A673 (cell line): ENCODE data around the gene TTC28. TPM values are rescaled to one million over a fixed set of nuclear protein-coding genes. Genes with fewer than 3 reads are reported as not detected.

Experiments used
- BruUV-seq: library from RNA; stranded (reverse); fragments of 400-500 nt; replicated peaks from 2 replicates; lab custom pipeline; 2021; lab: Mats Ljungman, UMichigan
- CTCF ChIA-PET: fragments of 300-600 bp; sonication (Branson Sonifier 250); formaldehyde crosslinking; loops from one replicate; lab custom pipeline; 2022; ENCODE audit warnings: antibody characterized with exemption; lab: Charles Lee
- POLR2A ChIA-PET: fragments of 300-600 bp; sonication (Branson Sonifier 250); formaldehyde crosslinking; loops from one replicate; lab custom pipeline; 2022; ENCODE audit warnings: antibody characterized with exemption; ENCODE audit not compliant: low non-redundant PET; lab: Charles Lee
- DNase-seq: peaks from one replicate; pipeline ENCODE4 v3.0.0-alpha.2; 2015; ENCODE audit warnings: low spot score
- H3K27ac ChIP-seq: fragments of 200-600 bp; sonication (generic); 2 replicates; pipeline ENCODE4 v1.5.1; 2016; ENCODE audit warnings: mixed run types, low read depth, mild to moderate bottlenecking, mixed read lengths, antibody characterized with exemption, low read length; ENCODE audit not compliant: poor library complexity, severe bottlenecking
- H3K27me3 ChIP-seq: fragments of 200-600 bp; sonication (generic); replicated peaks from 2 replicates; pipeline ENCODE4 v1.6.1; 2017; ENCODE audit warnings: mixed run types, low read depth, mild to moderate bottlenecking, mixed read lengths, antibody characterized with exemption, low read length; ENCODE audit not compliant: insufficient read depth, poor library complexity
- H3K36me3 ChIP-seq: fragments of 200-600 bp; sonication (generic); 2 replicates; pipeline ENCODE4 v1.6.1; 2016; ENCODE audit warnings: mixed run types, mild to moderate bottlenecking, mixed read lengths, antibody characterized with exemption, low read length; ENCODE audit not compliant: insufficient read depth, poor library complexity, severe bottlenecking
- H3K4me1 ChIP-seq: fragments of 200-600 bp; sonication (generic); 2 replicates; pipeline ENCODE4 v1.6.1; 2017; ENCODE audit warnings: mixed run types, mild to moderate bottlenecking, mixed read lengths, antibody characterized with exemption, low read length; ENCODE audit not compliant: insufficient read depth, poor library complexity, severe bottlenecking
- H3K4me3 ChIP-seq: fragments of 200-600 bp; sonication (generic); 2 replicates; pipeline ENCODE4 v1.5.1; 2016; ENCODE audit warnings: low read depth, mixed run types, mild to moderate bottlenecking, mixed read lengths, low read length; ENCODE audit not compliant: poor library complexity, severe bottlenecking
- H3K9me3 ChIP-seq: fragments of 200-600 bp; sonication (generic); 2 replicates; pipeline ENCODE4 v1.6.1; 2016; ENCODE audit warnings: mixed run types, low read depth, mild to moderate bottlenecking, mixed read lengths, antibody characterized with exemption, low read length; ENCODE audit not compliant: poor library complexity, severe bottlenecking
- EZH2 ChIP-seq: fragments of 200-600 bp; sonication (generic); IDR thresholded peaks from 2 replicates; pipeline ENCODE4 v1.6.1; 2017; ENCODE audit warnings: borderline replicate concordance, low read depth, mild to moderate bottlenecking, mixed read lengths, antibody characterized with exemption, low read length; ENCODE audit not compliant: poor library complexity, severe bottlenecking
- intact Hi-C: fragments of 100-400 bp; cut with micrococcal nuclease; formaldehyde crosslinking; loops from one replicate; pipeline ENCODE4 v1.10.0; 2022; ENCODE audit not compliant: unreplicated experiment
- total RNA-seq: library from RNA; stranded (reverse); gene quantifications from 2 replicates; pipeline ENCODE4 v1.2.3, GENCODE V29; 2021
- TF ChIP-seq, protein P1 (sequence below): fragments of 300-800, 200-600 bp; sonication (generic); conservative IDR thresholded peaks from 2 replicates; pipeline ENCODE4 v1.5.1; 2017; ENCODE audit warnings: low read depth, mild to moderate bottlenecking, antibody characterized with exemption, low read length, moderate library complexity, mixed read lengths

The TTC28 gene
- total RNA-seq, 1 experiment from 2014 or later, result 48.7 TPM

DNA sequence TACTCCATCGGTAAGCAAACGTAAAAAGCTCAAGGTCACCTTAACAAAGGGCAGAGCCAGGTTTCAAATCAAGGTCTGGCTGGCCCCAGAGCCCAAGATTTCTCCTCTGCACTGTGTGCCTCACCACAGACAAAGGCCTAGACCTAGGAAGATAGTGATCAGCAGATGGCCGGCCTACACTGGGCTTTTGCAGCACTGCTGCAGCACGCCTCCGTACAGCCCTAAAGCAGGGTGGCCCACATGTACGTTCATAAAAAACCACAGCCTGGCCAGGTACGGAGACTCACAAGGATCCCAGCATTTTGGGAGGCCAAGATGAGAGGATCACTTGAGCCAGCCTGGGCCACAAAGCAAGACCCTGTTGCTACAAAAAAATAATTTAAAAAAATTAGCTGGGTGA lies 654.3 kb downstream of the TTC28 start:
- ChIA-PET CTCF (no interaction called here), POLR2A (no interaction called here)
- DNase-seq, result no peak
- peaks cover 12% of the 10 kb centered on the region for H3K4me1 ChIP-seq
- TF ChIP-seq, protein P1, sequence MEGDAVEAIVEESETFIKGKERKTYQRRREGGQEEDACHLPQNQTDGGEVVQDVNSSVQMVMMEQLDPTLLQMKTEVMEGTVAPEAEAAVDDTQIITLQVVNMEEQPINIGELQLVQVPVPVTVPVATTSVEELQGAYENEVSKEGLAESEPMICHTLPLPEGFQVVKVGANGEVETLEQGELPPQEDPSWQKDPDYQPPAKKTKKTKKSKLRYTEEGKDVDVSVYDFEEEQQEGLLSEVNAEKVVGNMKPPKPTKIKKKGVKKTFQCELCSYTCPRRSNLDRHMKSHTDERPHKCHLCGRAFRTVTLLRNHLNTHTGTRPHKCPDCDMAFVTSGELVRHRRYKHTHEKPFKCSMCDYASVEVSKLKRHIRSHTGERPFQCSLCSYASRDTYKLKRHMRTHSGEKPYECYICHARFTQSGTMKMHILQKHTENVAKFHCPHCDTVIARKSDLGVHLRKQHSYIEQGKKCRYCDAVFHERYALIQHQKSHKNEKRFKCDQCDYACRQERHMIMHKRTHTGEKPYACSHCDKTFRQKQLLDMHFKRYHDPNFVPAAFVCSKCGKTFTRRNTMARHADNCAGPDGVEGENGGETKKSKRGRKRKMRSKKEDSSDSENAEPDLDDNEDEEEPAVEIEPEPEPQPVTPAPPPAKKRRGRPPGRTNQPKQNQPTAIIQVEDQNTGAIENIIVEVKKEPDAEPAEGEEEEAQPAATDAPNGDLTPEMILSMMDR, result no peak
- TF ChIP-seq EZH2, result no peak
- peaks cover 6% of the 10 kb centered on the region for H3K36me3 ChIP-seq
- H3K27me3 ChIP-seq, result no peaks in the 10 kb centered on the region
- BruUV-seq, result no TSS peak
- intact Hi-C loops, result loop anchor here (10.0 kb wide), 2 partner anchors 569 to 799 kb away; no protein-coding TSS in a partner anchor
- H3K27ac ChIP-seq, result no peak overlapping the region
- H3K9me3 ChIP-seq, result no peaks in the 10 kb centered on the region
- H3K4me3 ChIP-seq, result no peak overlapping the region

DNA sequence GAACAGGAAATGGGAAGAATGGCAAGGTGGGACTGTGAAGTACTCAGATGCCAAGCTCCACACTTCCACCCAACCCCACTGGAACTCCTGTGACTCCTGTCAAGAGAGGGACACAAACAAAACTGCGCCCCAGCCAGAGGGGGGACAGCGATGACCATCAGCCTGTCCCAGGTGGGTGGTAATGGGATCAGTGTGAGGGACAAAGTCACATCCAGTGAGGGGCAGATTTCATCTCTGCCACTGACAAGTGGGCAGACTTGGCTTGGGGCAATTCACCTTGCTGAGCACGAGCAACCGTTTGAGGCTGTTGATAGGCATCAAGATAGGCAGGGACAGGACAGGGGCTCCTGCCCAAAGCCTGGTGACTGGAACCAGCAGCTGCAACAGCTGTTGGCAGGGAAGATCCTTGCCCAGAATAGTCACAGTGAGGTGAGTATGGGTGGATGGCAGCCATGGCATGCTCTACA lies 655.2 kb downstream of the TTC28 start:
- DNase-seq, result no peak
- POLR2A ChIA-PET, result no interaction called here
- TF ChIP-seq, protein P1, result no peak
- TF ChIP-seq EZH2, result no peak
- Histone ChIP-seq H3K9me3 (no peaks in the 10 kb centered on the region), H3K27ac (no peak overlapping the region), H3K36me3 (peaks cover under 1% of the 10 kb centered on the region), H3K4me1 (peaks cover 4% of the 10 kb centered on the region), H3K4me3 (no peak overlapping the region), H3K27me3 (no peaks in the 10 kb centered on the region)
- intact Hi-C loops, result loop anchor here (10.0 kb wide), 2 partner anchors 570 to 800 kb away; no protein-coding TSS in a partner anchor
- CTCF ChIA-PET, result no interaction called here
- no TSS peak for BruUV-seq

DNA sequence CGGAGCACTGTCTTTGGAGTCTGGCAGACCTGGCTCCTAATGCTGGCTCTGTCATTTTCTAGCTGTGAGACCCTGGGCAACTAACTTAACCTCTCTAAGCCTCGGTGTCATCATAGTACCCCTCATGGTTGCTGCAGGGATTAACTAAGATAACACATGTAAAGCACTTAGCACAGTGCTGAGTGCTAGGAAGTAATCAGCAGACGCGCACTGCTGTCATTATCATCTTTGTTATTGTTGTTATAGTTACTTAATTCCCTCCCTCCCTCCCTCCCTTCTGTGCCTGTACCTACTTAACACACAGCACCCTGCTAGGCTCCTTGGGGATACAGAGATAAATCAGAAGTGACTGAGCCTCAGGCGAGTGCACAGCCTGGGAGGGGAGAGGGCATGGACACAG lies 655.9 kb downstream of the TTC28 start:
- BruUV-seq, result no TSS peak
- POLR2A ChIA-PET, result no interaction called here
- no peaks in the 10 kb centered on the region for H3K27me3 ChIP-seq
- H3K27ac ChIP-seq, result no peak overlapping the region
- H3K4me3 ChIP-seq, result no peak overlapping the region
- no peaks in the 10 kb centered on the region for H3K4me1 ChIP-seq
- no peak for DNase-seq
- H3K9me3 ChIP-seq, result no peaks in the 10 kb centered on the region
- no peak for TF ChIP-seq EZH2
- TF ChIP-seq, protein P1, result no peak
- intact Hi-C loops, result loop anchor here (10.0 kb wide), 2 partner anchors 571 to 801 kb away; no protein-coding TSS in a partner anchor
- CTCF ChIA-PET, result no interaction called here
- no peaks in the 10 kb centered on the region for H3K36me3 ChIP-seq
